HG03175 (cell line): ENCODE data around the gene FNDC10.
"Not testable (repeated sequence)": the region's sequence is repeated elsewhere in the genome, so short reads cannot be mapped to it uniquely, and the experiment has no call there.

ENCODE experiments used
- ATAC-seq: cut with Tn5 transposase; IDR thresholded peaks from one replicate; pipeline ENCODE4 v1.9.1; 2021; ENCODE audit warnings: mild to moderate bottlenecking, moderate library complexity; ENCODE audit not compliant: unreplicated experiment

FNDC10 gene

GRCh38 chr1:1567891-1568291 is 32.0 kb downstream of the FNDC10 start:
- ATAC-seq, result no peak

GRCh38 chr1:1567152-1567875 is 32.6 kb downstream of the FNDC10 start:
- no peak for ATAC-seq

- no peak for ATAC-seq
Measured at GRCh38 chr1:1565340-1565739, 34.6 kb downstream of the FNDC10 start.

GRCh38 chr1:1564268-1564667 is 35.7 kb downstream of the FNDC10 start:
- no peak for ATAC-seq

GRCh38 chr1:1563688-1564087 is 36.2 kb downstream of the FNDC10 start:
- ATAC-seq, result no peak

GRCh38 chr1:1562556-1563195 is 37.3 kb downstream of the FNDC10 start:
- ATAC-seq, result no peak

GRCh38 chr1:1561801-1562470 is 38.0 kb downstream of the FNDC10 start:
- ATAC-seq, result no peak

GRCh38 chr1:1560178-1560577 is 39.8 kb downstream of the FNDC10 start:
- no peak for ATAC-seq

GRCh38 chr1:1559066-1559465 is 40.9 kb downstream of the FNDC10 start:
- ATAC-seq, result no peak

GRCh38 chr1:1558591-1558990 is 41.3 kb downstream of the FNDC10 start:
- no peak for ATAC-seq

GRCh38 chr1:1557688-1558087 is 42.2 kb downstream of the FNDC10 start:
- not testable (repeated sequence) for ATAC-seq

GRCh38 chr1:1556961-1557360 is 43.0 kb downstream of the FNDC10 start:
- not testable (repeated sequence) for ATAC-seq

GRCh38 chr1:1556505-1556904 is 43.4 kb downstream of the FNDC10 start:
- ATAC-seq, result no peak

GRCh38 chr1:1554926-1555915 is 44.7 kb downstream of the FNDC10 start:
- no peak for ATAC-seq

GRCh38 chr1:1554550-1554925 is 45.4 kb downstream of the FNDC10 start:
- no peak for ATAC-seq

- no peak for ATAC-seq
Measured at GRCh38 chr1:1553821-1554494, 46.0 kb downstream of the FNDC10 start.

GRCh38 chr1:1552263-1552639 is 47.7 kb downstream of the FNDC10 start:
- no peak for ATAC-seq

- ATAC-seq, result no peak
Measured at GRCh38 chr1:1551524-1552262, 48.2 kb downstream of the FNDC10 start.

GRCh38 chr1:1550591-1551432 is 49.1 kb downstream of the FNDC10 start:
- ATAC-seq, result no peak
